Naive thymus-derived CD4-positive, alpha-beta T cell (primary cell): Measurements from ENCODE around the gene ATP4A. TPM values are rescaled to one million over a fixed set of nuclear protein-coding genes. Genes with fewer than 3 reads are reported as not detected.

Source experiments
- ATAC-seq: fragments of 150-1000 bp; cut with Tn5 transposase; 2 replicates; pipeline ENCODE4 v1.10.0; 2021; ENCODE audit warnings: mild to moderate bottlenecking, moderate library complexity
- CTCF ChIA-PET: fragments of 350-600 bp; sonication (Branson Sonifier 250); formaldehyde crosslinking; loops from one replicate; lab custom pipeline; 2021; ENCODE audit warnings: antibody characterized with exemption; lab: Charles Lee
- POLR2A ChIA-PET: fragments of 350-600 bp; sonication (Branson Sonifier 250); formaldehyde crosslinking; loops from one replicate; lab custom pipeline; 2021; ENCODE audit warnings: antibody characterized with exemption, inconsistent platforms; lab: Charles Lee
- DNase-seq, 9 donors: peaks; one replicate each; pipeline versions ENCODE4 v3.0.0 to v3.0.0-alpha.2; 2020 to 2022; ENCODE audit warnings: mixed read lengths in 1 of 9
- H3K27ac ChIP-seq: one replicate; pipeline ENCODE4 v1.7.0; 2013; ENCODE audit warnings: mild to moderate bottlenecking, low read depth, low read length, moderate library complexity
- H3K27me3 ChIP-seq, 2 donors: one replicate each; pipeline ENCODE4 v1.7.0; 2013; ENCODE audit warnings: low read length in 2 of 2, mild to moderate bottlenecking in 2 of 2, moderate library complexity in 2 of 2; ENCODE audit not compliant: control insufficient read depth in 2 of 2, insufficient read depth in 2 of 2
- H3K36me3 ChIP-seq, 3 experiments: 1 replicate in 2 of 3; 2 replicates in 1 of 3; pipeline ENCODE4 v1.7.0; 2013; ENCODE audit warnings: low read length in 3 of 3, mild to moderate bottlenecking in 3 of 3, moderate library complexity in 1 of 3; ENCODE audit not compliant: insufficient read depth in 3 of 3, control insufficient read depth in 2 of 3
- H3K4me1 ChIP-seq, 2 donors: one replicate each; pipeline ENCODE4 v1.7.0; 2013; ENCODE audit warnings: low read length in 2 of 2, mild to moderate bottlenecking in 2 of 2, moderate library complexity in 1 of 2; ENCODE audit not compliant: control insufficient read depth in 2 of 2, insufficient read depth in 2 of 2
- H3K4me3 ChIP-seq: 2 replicates; pipeline ENCODE4 v1.7.0; 2013; ENCODE audit warnings: mild to moderate bottlenecking, low read length
- H3K9me3 ChIP-seq, 3 experiments: 1 replicate in 2 of 3; 2 replicates in 1 of 3; pipeline ENCODE4 v1.7.0; 2013; ENCODE audit warnings: low read length in 3 of 3; ENCODE audit not compliant: control insufficient read depth in 2 of 3
- H3K27ac Mint-ChIP-seq, 9 donors: one replicate each; pipeline ENCODE4 v1.8.0; 2020 to 2022; ENCODE audit warnings: mixed read lengths in 9 of 9, mild to moderate bottlenecking in 8 of 9, moderate library complexity in 5 of 9, inconsistent platforms in 2 of 9
- H3K27me3 Mint-ChIP-seq, 5 donors: one replicate each; pipeline ENCODE4 v1.8.0; 2021 to 2022; ENCODE audit warnings: mixed read lengths in 5 of 5, mild to moderate bottlenecking in 1 of 5
- H3K36me3 Mint-ChIP-seq, 5 donors: one replicate each; pipeline ENCODE4 v1.8.0; 2020 to 2022; ENCODE audit warnings: mixed read lengths in 5 of 5, mild to moderate bottlenecking in 3 of 5, inconsistent platforms in 1 of 5
- H3K4me1 Mint-ChIP-seq, 7 donors: one replicate each; pipeline ENCODE4 v1.8.0; 2020 to 2022; ENCODE audit warnings: mixed read lengths in 7 of 7, mild to moderate bottlenecking in 3 of 7, inconsistent platforms in 1 of 7
- H3K4me3 Mint-ChIP-seq, 10 donors: one replicate each; pipeline ENCODE4 v1.8.0; 2020 to 2022; ENCODE audit warnings: mild to moderate bottlenecking in 10 of 10, mixed read lengths in 10 of 10, moderate library complexity in 6 of 10, inconsistent platforms in 2 of 10
- H3K9me3 Mint-ChIP-seq, 11 donors: one replicate each; pipeline ENCODE4 v1.8.0; 2020 to 2022; ENCODE audit warnings: mixed read lengths in 11 of 11, mild to moderate bottlenecking in 4 of 11, inconsistent platforms in 1 of 11, moderate library complexity in 1 of 11
- intact Hi-C, 2 donors: fragments of 100-400 bp; cut with micrococcal nuclease; formaldehyde crosslinking; loops; one replicate each; pipeline ENCODE4 v1.15.1; 2023
- polyA plus RNA-seq, 2 donors: library from polyadenylated mRNA; unstranded; fragments of 300-500 nt; fragmentation: Illumina TruSeq; gene quantifications; one replicate each; pipeline ENCODE4 v1.2.3, GENCODE V29; 2021
- total RNA-seq, 6 experiments: library from RNA in 5 of 6; stranded (reverse) in 5 of 6; gene quantifications; 1 replicate in 5 of 6; 2 replicates in 1 of 6; pipeline ENCODE4 v1.2.3 and lab custom pipeline; 2021 to 2026

The ATP4A gene
- total and polyA plus RNA-seq, 7 experiments from 2014 or later: not detected

GRCh38 chr19:35562336-35562735, 1.1 kb downstream of the ATP4A start:
- H3K27ac Mint-ChIP-seq: no peak overlapping the region
- no peak overlapping the region for H3K27ac ChIP-seq
- no peaks in the 10 kb centered on the region for H3K9me3 ChIP-seq
- intact Hi-C loops: no loop called here
- peaks cover 0 to 15% (median 8%) of the 10 kb centered on the region in 7 donors for H3K4me1 Mint-ChIP-seq
- H3K4me3 ChIP-seq: no peak overlapping the region
- H3K27me3 Mint-ChIP-seq: peaks cover 36 to 60% (median 47%) of the 10 kb centered on the region in 5 donors
- peaks cover 0 to 8% (median 0%) of the 10 kb centered on the region in 11 donors for H3K9me3 Mint-ChIP-seq
- ChIA-PET POLR2A (no interaction called here), CTCF (no interaction called here)
- ATAC-seq (no peak), DNase-seq (no peak)
- peaks cover 0 to 12% of the 10 kb centered on the region in 2 donors for H3K4me1 ChIP-seq
- peaks cover 0 to 8% (median 0%) of the 10 kb centered on the region in 5 donors for H3K36me3 Mint-ChIP-seq
- no peak overlapping the region for H3K4me3 Mint-ChIP-seq
- peaks cover 0 to 10% of the 10 kb centered on the region in 2 donors for H3K27me3 ChIP-seq
- no peaks in the 10 kb centered on the region for H3K36me3 ChIP-seq

GRCh38 chr19:35561436-35561835, 2.0 kb downstream of the ATP4A start:
- Histone ChIP-seq H3K9me3 (no peaks in the 10 kb centered on the region), H3K27me3 (peaks cover 0 to 10% of the 10 kb centered on the region in 2 donors), H3K36me3 (no peaks in the 10 kb centered on the region), H3K27ac (no peak overlapping the region), H3K4me1 (peaks cover 0 to 12% of the 10 kb centered on the region in 2 donors), H3K4me3 (no peak overlapping the region)
- Mint-ChIP-seq H3K36me3 (peaks cover 0 to 8% (median 1%) of the 10 kb centered on the region in 5 donors), H3K4me3 (peak overlapping the region in 2 of 10 donors; percentile 11 to 74), H3K27ac (peak overlapping the region in 2 of 9 donors; percentile 46 to 52), H3K9me3 (peaks cover 0 to 8% (median 0%) of the 10 kb centered on the region in 11 donors), H3K4me1 (peaks cover 0 to 19% (median 11%) of the 10 kb centered on the region in 7 donors), H3K27me3 (peaks cover 44 to 60% (median 51%) of the 10 kb centered on the region in 5 donors)
- intact Hi-C loops: no loop called here
- DNase-seq (no peak), ATAC-seq (no peak)
- ChIA-PET POLR2A (interaction anchor here (1.0 kb wide), 1 partner anchor 13 kb away, joined by 3 read pairs; no protein-coding TSS in a partner anchor), CTCF (no interaction called here)

- CTCF ChIA-PET: no interaction called here
- H3K4me3 ChIP-seq: no peak overlapping the region
- Mint-ChIP-seq H3K36me3 (peaks cover 0 to 8% (median 1%) of the 10 kb centered on the region in 5 donors), H3K9me3 (peaks cover 0 to 8% (median 0%) of the 10 kb centered on the region in 11 donors), H3K27ac (no peak overlapping the region), H3K4me3 (peak overlapping the region in 3 of 10 donors; percentile 19 to 39 (median 22)), H3K27me3 (peaks cover 43 to 60% (median 50%) of the 10 kb centered on the region in 5 donors), H3K4me1 (peaks cover 0 to 24% (median 11%) of the 10 kb centered on the region in 7 donors)
- no peaks in the 10 kb centered on the region for H3K36me3 ChIP-seq
- H3K27ac ChIP-seq: no peak overlapping the region
- H3K27me3 ChIP-seq: peaks cover 0 to 10% of the 10 kb centered on the region in 2 donors
- H3K9me3 ChIP-seq: no peaks in the 10 kb centered on the region
- H3K4me1 ChIP-seq: peaks cover 0 to 12% of the 10 kb centered on the region in 2 donors
- DNase-seq (no peak), ATAC-seq (no peak)
- intact Hi-C loops: no loop called here
- POLR2A ChIA-PET: interaction anchor here (1.0 kb wide), 1 partner anchor 12 kb away, joined by 3 read pairs; no protein-coding TSS in a partner anchor
Observed at GRCh38 chr19:35560677-35561076, 2.8 kb downstream of the ATP4A start.

GRCh38 chr19:35560271-35560670, 3.2 kb downstream of the ATP4A start:
- DNase-seq: no peak
- no peak overlapping the region for H3K27ac Mint-ChIP-seq
- peaks cover 0 to 24% (median 11%) of the 10 kb centered on the region in 7 donors for H3K4me1 Mint-ChIP-seq
- Histone ChIP-seq H3K27me3 (peaks cover 0 to 10% of the 10 kb centered on the region in 2 donors), H3K4me3 (no peak overlapping the region), H3K9me3 (no peaks in the 10 kb centered on the region), H3K27ac (no peak overlapping the region), H3K4me1 (peaks cover 0 to 12% of the 10 kb centered on the region in 2 donors), H3K36me3 (no peaks in the 10 kb centered on the region)
- no peak for ATAC-seq
- ChIA-PET POLR2A (interaction anchor here (1.0 kb wide), 1 partner anchor 12 kb away, joined by 3 read pairs; no protein-coding TSS in a partner anchor), CTCF (no interaction called here)
- intact Hi-C loops: no loop called here
- H3K9me3 Mint-ChIP-seq: peaks cover 0 to 8% (median 0%) of the 10 kb centered on the region in 11 donors
- peak overlapping the region in 1 of 10 donors; percentile 1 for H3K4me3 Mint-ChIP-seq
- H3K27me3 Mint-ChIP-seq: peaks cover 39 to 56% (median 47%) of the 10 kb centered on the region in 5 donors
- H3K36me3 Mint-ChIP-seq: peaks cover 0 to 8% (median 1%) of the 10 kb centered on the region in 5 donors

GRCh38 chr19:35559781-35560180, 3.7 kb downstream of the ATP4A start:
- H3K4me3 ChIP-seq: no peak overlapping the region
- peaks cover 0 to 24% (median 11%) of the 10 kb centered on the region in 7 donors for H3K4me1 Mint-ChIP-seq
- ATAC-seq (no peak), DNase-seq (no peak)
- no peak overlapping the region for H3K27ac ChIP-seq
- H3K36me3 Mint-ChIP-seq: peaks cover 0 to 8% (median 1%) of the 10 kb centered on the region in 5 donors
- POLR2A ChIA-PET: no interaction called here
- H3K9me3 Mint-ChIP-seq: peaks cover 0 to 8% (median 0%) of the 10 kb centered on the region in 11 donors
- peaks cover 0 to 12% of the 10 kb centered on the region in 2 donors for H3K4me1 ChIP-seq
- peaks cover 38 to 54% (median 45%) of the 10 kb centered on the region in 5 donors for H3K27me3 Mint-ChIP-seq
- H3K27me3 ChIP-seq: peaks cover 0 to 10% of the 10 kb centered on the region in 2 donors
- peak overlapping the region in 2 of 10 donors; percentile 1 to 32 for H3K4me3 Mint-ChIP-seq
- H3K36me3 ChIP-seq: no peaks in the 10 kb centered on the region
- no peaks in the 10 kb centered on the region for H3K9me3 ChIP-seq
- CTCF ChIA-PET: no interaction called here
- H3K27ac Mint-ChIP-seq: no peak overlapping the region
- intact Hi-C loops: no loop called here

- Histone ChIP-seq H3K36me3 (no peaks in the 10 kb centered on the region), H3K27me3 (peaks cover 0 to 10% of the 10 kb centered on the region in 2 donors), H3K27ac (no peak overlapping the region), H3K4me1 (peaks cover 0 to 12% of the 10 kb centered on the region in 2 donors), H3K9me3 (no peaks in the 10 kb centered on the region), H3K4me3 (no peak overlapping the region)
- H3K4me3 Mint-ChIP-seq: peak overlapping the region in 5 of 10 donors; percentile 32 to 84 (median 41)
- ChIA-PET POLR2A (no interaction called here), CTCF (no interaction called here)
- H3K36me3 Mint-ChIP-seq: peaks cover 0 to 8% (median 1%) of the 10 kb centered on the region in 5 donors
- ATAC-seq: no peak
- intact Hi-C loops: no loop called here
- no peak for DNase-seq
- peaks cover 0 to 8% (median 0%) of the 10 kb centered on the region in 11 donors for H3K9me3 Mint-ChIP-seq
- H3K4me1 Mint-ChIP-seq: peaks cover 0 to 24% (median 11%) of the 10 kb centered on the region in 7 donors
- H3K27me3 Mint-ChIP-seq: peaks cover 38 to 48% (median 45%) of the 10 kb centered on the region in 5 donors
- H3K27ac Mint-ChIP-seq: no peak overlapping the region
Observed at GRCh38 chr19:35559281-35559659, 4.2 kb downstream of the ATP4A start.
